NB4 (cell line): Measurements from ENCODE around the gene FAM98B.

Experiments used
- DNase-seq: peaks from one replicate; pipeline ENCODE4 v3.0.0; 2010; ENCODE audit warnings: low read depth
- H3K4me3 ChIP-seq: one replicate; pipeline ENCODE4 v1.5.1; 2011; ENCODE audit warnings: mild to moderate bottlenecking, low read depth, low read length, moderate library complexity
- MYC ChIP-seq: IDR thresholded peaks from 2 replicates; pipeline ENCODE4 v1.6.1; 2011; ENCODE audit warnings: low read depth, low read length
- POLR2A ChIP-seq: IDR thresholded peaks from 2 replicates; pipeline ENCODE4 v1.6.1; 2011; ENCODE audit warnings: mild to moderate bottlenecking; ENCODE audit not compliant: insufficient read length; ENCODE audit errors: extremely low read depth
- TF ChIP-seq, protein P1 (sequence below): IDR thresholded peaks from one replicate; pipeline ENCODE4 v1.5.1; 2012; ENCODE audit warnings: low read depth, low read length
- TF ChIP-seq, protein P2 (sequence below): IDR thresholded peaks from 2 replicates; pipeline ENCODE4 v1.6.1; 2011; ENCODE audit warnings: low read depth, low read length

Gene FAM98B

GRCh38 chr15:38517312-38517975 lies 63.5 kb downstream of the FAM98B start:
- no peak overlapping the region for H3K4me3 ChIP-seq
- no peak for DNase-seq
- TF ChIP-seq, protein P1, sequence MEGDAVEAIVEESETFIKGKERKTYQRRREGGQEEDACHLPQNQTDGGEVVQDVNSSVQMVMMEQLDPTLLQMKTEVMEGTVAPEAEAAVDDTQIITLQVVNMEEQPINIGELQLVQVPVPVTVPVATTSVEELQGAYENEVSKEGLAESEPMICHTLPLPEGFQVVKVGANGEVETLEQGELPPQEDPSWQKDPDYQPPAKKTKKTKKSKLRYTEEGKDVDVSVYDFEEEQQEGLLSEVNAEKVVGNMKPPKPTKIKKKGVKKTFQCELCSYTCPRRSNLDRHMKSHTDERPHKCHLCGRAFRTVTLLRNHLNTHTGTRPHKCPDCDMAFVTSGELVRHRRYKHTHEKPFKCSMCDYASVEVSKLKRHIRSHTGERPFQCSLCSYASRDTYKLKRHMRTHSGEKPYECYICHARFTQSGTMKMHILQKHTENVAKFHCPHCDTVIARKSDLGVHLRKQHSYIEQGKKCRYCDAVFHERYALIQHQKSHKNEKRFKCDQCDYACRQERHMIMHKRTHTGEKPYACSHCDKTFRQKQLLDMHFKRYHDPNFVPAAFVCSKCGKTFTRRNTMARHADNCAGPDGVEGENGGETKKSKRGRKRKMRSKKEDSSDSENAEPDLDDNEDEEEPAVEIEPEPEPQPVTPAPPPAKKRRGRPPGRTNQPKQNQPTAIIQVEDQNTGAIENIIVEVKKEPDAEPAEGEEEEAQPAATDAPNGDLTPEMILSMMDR, result no peak
- TF ChIP-seq MYC, result no peak

- TF ChIP-seq MYC (no peak), POLR2A (no peak)
- TF ChIP-seq, protein P2, sequence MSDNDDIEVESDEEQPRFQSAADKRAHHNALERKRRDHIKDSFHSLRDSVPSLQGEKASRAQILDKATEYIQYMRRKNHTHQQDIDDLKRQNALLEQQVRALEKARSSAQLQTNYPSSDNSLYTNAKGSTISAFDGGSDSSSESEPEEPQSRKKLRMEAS, result no peak
- no peak overlapping the region for H3K4me3 ChIP-seq
- DNase-seq, result peak; percentile 8
Measured at GRCh38 chr15:38518084-38518483, 64.2 kb downstream of the FAM98B start.

- DNase-seq, result no peak
- TF ChIP-seq MYC (no peak), POLR2A (no peak)
- TF ChIP-seq, protein P2, result no peak
- TF ChIP-seq, protein P1, result no peak
- H3K4me3 ChIP-seq, result no peak overlapping the region
Measured at GRCh38 chr15:38520035-38520434, 66.1 kb downstream of the FAM98B start.

DNA sequence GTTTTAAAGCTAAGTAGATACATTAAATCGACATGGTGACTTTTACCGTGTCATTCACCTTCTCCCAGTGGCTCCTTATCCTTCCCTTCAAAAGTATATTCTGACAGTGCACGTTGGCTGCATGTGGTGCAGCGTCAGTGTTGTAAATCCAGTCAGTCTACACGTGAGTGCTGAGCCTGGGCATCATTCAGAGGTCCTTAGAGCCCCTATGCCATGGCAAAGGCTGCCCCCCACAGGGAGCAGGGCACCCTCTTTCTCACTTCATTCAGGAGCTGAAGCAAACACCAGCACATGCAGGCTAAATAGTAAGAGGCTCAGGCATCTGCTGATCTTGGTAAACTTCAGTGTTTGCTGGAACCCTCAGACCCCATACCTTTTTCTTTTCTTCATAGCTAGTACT lies 67.4 kb downstream of the FAM98B start:
- no peak overlapping the region for H3K4me3 ChIP-seq
- no peak for TF ChIP-seq MYC
- TF ChIP-seq, protein P2, result no peak
- TF ChIP-seq, protein P1, result no peak
- no peak for TF ChIP-seq POLR2A
- no peak for DNase-seq

DNA sequence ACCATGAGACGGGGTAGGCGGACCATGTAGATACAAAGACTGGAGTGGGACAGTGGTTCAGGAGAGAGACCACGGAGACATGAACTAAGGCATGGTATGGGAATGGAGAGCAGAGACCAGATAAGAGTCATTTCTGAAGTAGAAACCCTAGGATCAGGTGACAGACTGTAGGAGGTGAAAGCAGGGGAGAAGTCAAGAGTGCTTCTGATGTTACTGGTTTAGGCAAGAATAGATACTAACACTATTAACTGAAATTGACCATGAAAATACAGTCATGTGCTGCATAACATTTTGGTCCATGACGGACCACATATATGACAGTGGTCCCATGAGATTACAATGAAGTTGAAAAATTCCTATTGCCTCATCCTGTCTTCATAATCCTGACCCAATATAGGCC lies 69.0 kb downstream of the FAM98B start:
- H3K4me3 ChIP-seq, result no peak overlapping the region
- TF ChIP-seq POLR2A (no peak), MYC (no peak)
- TF ChIP-seq, protein P1, result no peak
- TF ChIP-seq, protein P2, result no peak
- DNase-seq, result no peak

DNA sequence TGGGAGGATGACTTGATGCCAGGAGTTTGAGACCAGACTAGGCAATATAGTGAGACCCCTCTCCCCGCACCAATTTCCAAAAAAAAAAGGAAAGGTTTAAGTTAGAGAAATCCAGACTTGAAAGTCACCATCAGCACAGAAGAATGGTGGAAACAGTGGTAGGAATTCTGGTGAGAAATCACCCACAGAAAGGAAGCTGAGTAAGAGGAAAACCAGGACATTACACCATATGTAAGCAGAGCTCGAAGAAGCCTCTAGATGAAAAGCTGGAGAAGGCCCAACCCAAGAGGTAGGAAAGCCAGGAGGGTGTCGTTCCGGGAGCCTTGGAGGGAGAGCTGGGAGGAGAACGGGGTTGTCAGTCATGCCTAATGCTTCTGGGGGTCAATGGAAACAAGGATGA lies 70.2 kb downstream of the FAM98B start:
- H3K4me3 ChIP-seq, result no peak overlapping the region
- DNase-seq, result no peak
- TF ChIP-seq, protein P1, result no peak
- TF ChIP-seq MYC (no peak), POLR2A (no peak)
- TF ChIP-seq, protein P2, result no peak
